ENCODE results near the gene CLIC4. TPM values are rescaled to one million over a fixed set of nuclear protein-coding genes. Genes with fewer than 3 reads are reported as not detected.
A peak's percentile ranks its signal among the peaks of the same experiment; 100 is the strongest.

Gene CLIC4
- total and polyA plus RNA-seq, 2 donors (not counting 1 experiment from before 2014, with no cell fraction given) = 28.5 to 123 TPM

DNA sequence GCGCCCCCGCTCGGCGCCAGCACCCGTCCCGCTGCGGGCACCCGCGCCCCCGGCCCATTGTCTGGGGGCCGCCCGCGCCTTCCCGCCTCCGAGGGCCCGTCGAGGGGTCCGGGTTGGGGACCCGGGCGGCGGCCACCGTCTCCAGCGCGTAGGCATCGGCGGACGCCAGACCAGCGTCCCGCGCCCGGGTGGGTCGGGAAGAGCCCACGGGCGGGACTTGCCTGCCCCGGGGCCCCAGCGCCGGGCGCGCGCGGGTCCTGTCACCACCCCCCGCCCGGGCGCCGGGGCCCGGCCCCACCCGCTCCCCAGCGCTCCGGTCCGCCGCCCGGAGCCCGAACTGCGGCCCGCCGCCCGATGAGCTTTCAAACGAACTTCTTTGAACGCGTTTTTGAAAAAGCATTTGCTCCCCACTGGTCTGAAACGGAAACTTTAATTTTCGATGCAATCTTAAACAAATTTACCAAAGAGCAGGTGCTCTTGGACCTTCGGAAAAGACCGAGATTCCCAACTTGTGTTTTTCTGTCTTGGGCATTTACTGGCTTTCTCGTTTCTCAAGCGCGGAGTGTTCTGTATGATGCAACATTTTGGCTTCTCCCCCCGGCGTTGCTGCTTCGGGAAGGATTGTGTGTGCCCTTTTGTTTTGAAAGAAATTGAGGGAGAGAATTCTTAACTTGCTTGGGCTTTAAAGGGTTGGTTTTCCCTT, 615 bp downstream of the CLIC4 start:
- H3K27me3 ChIP-seq (replicated peaks in 1 of 4; ENCODE audit: control extremely low read depth in 1 of 4, control insufficient read depth in 3 of 4, insufficient read depth in 4 of 4, low read length in 3 of 4) = no peaks in the 10 kb centered on the region
- peak overlapping the region; percentile 94 for H3K4me3 Mint-ChIP-seq
- peaks cover 68 to 82% of the 10 kb centered on the region in 2 donors for H3K4me1 ChIP-seq (ENCODE audit: control insufficient read depth in 2 of 2, insufficient read depth in 2 of 2, low read length in 2 of 2)
- ATAC-seq (ENCODE audit: low read depth) (no peak), DNase-seq (peak; percentile 67)
- TF ChIP-seq EZH2 (IDR thresholded peaks at IDR 0.05; ENCODE audit: borderline replicate concordance, insufficient read depth, low read depth, low read length, poor library complexity, severe bottlenecking) = no peak
- peak overlapping the region; percentile 72 to 88 for H3K27ac ChIP-seq (ENCODE audit: low read length in 2 of 2)
- H3K4me1 Mint-ChIP-seq = peaks cover 71% of the 10 kb centered on the region
- H3K79me2 ChIP-seq (ENCODE audit: control insufficient read depth, insufficient read depth, low read length) = peaks cover 55% of the 10 kb centered on the region
- no peaks in the 10 kb centered on the region for H3K9me3 ChIP-seq (ENCODE audit: control extremely low read depth in 1 of 3, control insufficient read depth in 2 of 3, insufficient read depth in 1 of 3, low read length in 2 of 3)
- POLR2A ChIA-PET = interaction anchor here (0.6 to 3.0 kb wide), 10 partner anchors 9 to 555 kb away, joined by 3 to 26 read pairs (median 4); no protein-coding TSS in a partner anchor
- WGBS (ENCODE audit: insufficient coverage) = under 1% methylated on average over 65 of the region's 70 CpGs
- no peaks in the 10 kb centered on the region for H3K27me3 Mint-ChIP-seq
- CTCF ChIA-PET = interaction anchor here (0.7 to 5.2 kb wide), 12 partner anchors 9 to 90 kb away, joined by 3 to 49 read pairs (median 6); no protein-coding TSS in a partner anchor
- H3K9me3 Mint-ChIP-seq (ENCODE audit: insufficient read depth) = no peaks in the 10 kb centered on the region
- peaks cover 22% of the 10 kb centered on the region for H4K20me1 ChIP-seq (ENCODE audit: control insufficient read depth, insufficient read depth, low read length, poor library complexity, severe bottlenecking)
- peak overlapping the region; percentile 99 for H3K27ac Mint-ChIP-seq
- H3K36me3 ChIP-seq (replicated peaks in 1 of 2; ENCODE audit: control extremely low read depth in 1 of 2, control insufficient read depth in 1 of 2, extremely low read depth in 1 of 2, insufficient read depth in 2 of 2, low read length in 1 of 2) = peaks cover 0 to 7% of the 10 kb centered on the region in 2 experiments
- intact Hi-C loops (cut with micrococcal nuclease) = loop anchor here (1.0 to 5.0 kb wide), 6 partner anchors 36 to 209 kb away; partner anchors contain the start of genes RUNX3 and SRRM1
- H3K9ac ChIP-seq (ENCODE audit: low read length) = peak overlapping the region; percentile 91
- peak overlapping the region; percentile 79 to 99 (median 91) for H3K4me3 ChIP-seq (ENCODE audit: control extremely low read depth in 1 of 5, extremely low read depth in 1 of 5, insufficient read depth in 1 of 5, low read depth in 2 of 5, low read length in 4 of 5)
- peak overlapping the region; percentile 68 for H2AFZ ChIP-seq (ENCODE audit: insufficient read depth, low read depth, low read length, poor library complexity, severe bottlenecking)
- peak overlapping the region; percentile 79 for H3K4me2 ChIP-seq (replicated peaks; ENCODE audit: low read depth, low read length, poor library complexity, severe bottlenecking)

- peak overlapping the region; percentile 21 to 99 (median 79) for H3K4me3 ChIP-seq (ENCODE audit: control extremely low read depth in 1 of 5, extremely low read depth in 1 of 5, insufficient read depth in 1 of 5, low read depth in 2 of 5, low read length in 4 of 5)
These were observed 3.2 kb downstream of the CLIC4 start for GRCh38 chr1:24748191-24749121.

More at GRCh38 chr1:24748191-24749121, 3.2 kb downstream of the CLIC4 start:
- Mint-ChIP-seq H3K27me3 (no peaks in the 10 kb centered on the region), H3K4me1 (peaks cover 65% of the 10 kb centered on the region), H3K4me3 (peak overlapping the region; percentile 94), H3K9me3 (ENCODE audit: insufficient read depth) (no peaks in the 10 kb centered on the region), H3K27ac (peak overlapping the region; percentile 99)
- no peak for TF ChIP-seq EZH2 (IDR thresholded peaks at IDR 0.05; ENCODE audit: borderline replicate concordance, insufficient read depth, low read depth, low read length, poor library complexity, severe bottlenecking)
- no peak for TF ChIP-seq CTCF (IDR thresholded peaks at IDR 0.05)
- ChIA-PET CTCF (interaction anchor here (0.8 to 5.2 kb wide), 13 partner anchors 10 to 87 kb away, joined by 3 to 36 read pairs (median 5); no protein-coding TSS in a partner anchor), POLR2A (interaction anchor here (0.6 to 1.5 kb wide), 10 partner anchors 11 to 244 kb away, joined by 3 to 11 read pairs (median 6); no protein-coding TSS in a partner anchor)
- Histone ChIP-seq H3K27ac (ENCODE audit: low read length in 2 of 2) (peak overlapping the region; percentile 88 to 90), H4K20me1 (ENCODE audit: control insufficient read depth, insufficient read depth, low read length, poor library complexity, severe bottlenecking) (peaks cover 40% of the 10 kb centered on the region), H3K36me3 (replicated peaks in 1 of 2; ENCODE audit: control extremely low read depth in 1 of 2, control insufficient read depth in 1 of 2, extremely low read depth in 1 of 2, insufficient read depth in 2 of 2, low read length in 1 of 2) (peaks cover 0 to 9% of the 10 kb centered on the region in 2 experiments), H3K4me2 (replicated peaks; ENCODE audit: low read depth, low read length, poor library complexity, severe bottlenecking) (peak overlapping the region; percentile 79), H2AFZ (ENCODE audit: insufficient read depth, low read depth, low read length, poor library complexity, severe bottlenecking) (peak overlapping the region; percentile 56), H3K9ac (ENCODE audit: low read length) (peak overlapping the region; percentile 91), H3K9me3 (ENCODE audit: control extremely low read depth in 1 of 3, control insufficient read depth in 2 of 3, insufficient read depth in 1 of 3, low read length in 2 of 3) (no peaks in the 10 kb centered on the region), H3K27me3 (replicated peaks in 1 of 4; ENCODE audit: control extremely low read depth in 1 of 4, control insufficient read depth in 3 of 4, insufficient read depth in 4 of 4, low read length in 3 of 4) (no peaks in the 10 kb centered on the region), H3K79me2 (ENCODE audit: control insufficient read depth, insufficient read depth, low read length) (peaks cover 81% of the 10 kb centered on the region), H3K4me1 (ENCODE audit: control insufficient read depth in 2 of 2, insufficient read depth in 2 of 2, low read length in 2 of 2) (peaks cover 49 to 69% of the 10 kb centered on the region in 2 donors)
- WGBS (ENCODE audit: insufficient coverage) = 2% methylated on average over 6 of the region's 14 CpGs
- DNase-seq = peak; percentile 89
- ATAC-seq (ENCODE audit: low read depth) = peak; percentile 13
- intact Hi-C loops (cut with micrococcal nuclease) = loop anchor here (1.0 to 5.0 kb wide), 6 partner anchors 15 to 211 kb away; no protein-coding TSS in a partner anchor

All from B cell (primary cell).